Urothelium cell line (cell line): ENCODE results near the gene OR6B1.
A peak's percentile ranks its signal among the peaks of the same experiment; 100 is the strongest.

ENCODE experiments used
- DNase-seq: peaks from one replicate; pipeline ENCODE4 v3.0.0; 2011; ENCODE audit warnings: low spot score, mixed read lengths
- FAIRE-seq: peaks from 2 replicates; lab custom pipeline; 2011; peaks lifted over from hg19 to GRCh38; lab: Jason Lieb, UNC

OR6B1 gene

DNA sequence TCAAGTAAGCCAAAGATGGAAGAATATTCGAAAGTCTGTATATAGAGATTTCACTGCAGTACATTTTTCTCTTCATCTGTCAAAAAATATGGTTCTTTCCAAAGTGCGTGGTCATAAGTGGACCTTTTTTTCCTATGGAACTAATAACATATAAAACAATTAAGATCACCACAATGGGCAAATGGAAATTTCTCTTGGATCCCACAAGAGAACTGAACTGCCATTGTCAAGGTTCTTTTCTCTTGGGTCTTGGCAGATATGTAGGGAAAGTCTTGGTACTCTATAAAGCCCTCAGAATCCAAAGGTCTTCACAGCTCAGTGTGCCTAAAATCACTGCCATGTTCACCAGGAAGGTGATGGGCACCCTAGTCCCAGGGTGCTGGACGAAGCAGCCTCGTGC lies at the start of gene OR6B1:
Gene OR6B1 (plus strand): TSS at position 301 of the 400 bp plus-strand sequence. CDS start 3,677 bp downstream, outside the sequence.
- DNase-seq (no peak), FAIRE-seq (no peak)

GRCh38 chr7:143953421-143953820 lies 46.7 kb upstream of the OR6B1 start:
- no peak for DNase-seq
- FAIRE-seq, result no peak

- FAIRE-seq (no peak), DNase-seq (no peak)
Observed at GRCh38 chr7:143954135-143954534, 46.0 kb upstream of the OR6B1 start.

GRCh38 chr7:143954544-143954943 lies 45.6 kb upstream of the OR6B1 start, which contains the start of gene OR2F1:
TSS of gene OR2F1 (plus strand) at chr7:143954844. CDS start at chr7:143959971, 5,127 bp downstream.
- no peak for DNase-seq
- FAIRE-seq, result no peak

GRCh38 chr7:143958781-143959180 lies 41.3 kb upstream of the OR6B1 start:
- DNase-seq (no peak), FAIRE-seq (no peak)

GRCh38 chr7:143960813-143961610 lies 39.1 kb upstream of the OR6B1 start:
- FAIRE-seq (no peak), DNase-seq (no peak)

- FAIRE-seq (no peak), DNase-seq (no peak)
Observed at GRCh38 chr7:143965280-143965679, 34.8 kb upstream of the OR6B1 start.

GRCh38 chr7:143967398-143967797 lies 32.7 kb upstream of the OR6B1 start:
- DNase-seq (no peak), FAIRE-seq (no peak)

DNA sequence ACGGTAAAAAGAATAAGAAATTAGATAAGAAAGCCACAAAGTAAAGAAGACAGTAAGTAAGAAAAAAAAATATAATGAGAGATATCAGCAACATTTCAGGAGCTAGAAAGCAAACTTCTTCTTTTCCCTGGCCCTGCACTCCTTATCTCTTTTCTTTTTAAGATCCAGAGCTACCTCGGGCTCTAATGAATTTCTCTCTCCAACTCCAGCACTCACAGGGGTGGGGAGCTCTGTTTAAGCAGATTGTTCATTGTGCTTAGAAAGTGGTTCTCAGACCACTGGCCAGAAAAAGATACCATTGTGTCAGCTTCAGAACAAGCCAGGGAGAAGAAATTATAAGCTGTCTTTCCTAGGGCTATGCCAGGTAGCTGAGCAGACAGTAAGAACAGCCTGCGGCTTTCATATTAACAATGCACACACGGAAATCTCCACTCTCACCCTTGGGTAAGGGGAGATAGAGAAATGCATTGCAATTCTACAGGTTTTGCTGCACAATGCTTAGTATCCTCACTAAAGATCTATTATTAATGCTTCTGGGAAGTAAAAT lies 26.2 kb upstream of the OR6B1 start:
- DNase-seq, result no peak
- no peak for FAIRE-seq

GRCh38 chr7:143974459-143974858 lies 25.7 kb upstream of the OR6B1 start:
- FAIRE-seq (no peak), DNase-seq (no peak)

- FAIRE-seq, result no peak
Observed at GRCh38 chr7:143975617-143976016, 24.5 kb upstream of the OR6B1 start.

GRCh38 chr7:143978585-143978984 lies 21.5 kb upstream of the OR6B1 start:
- FAIRE-seq, result no peak
- no peak for DNase-seq

More at GRCh38 chr7:143975617-143976016, 24.5 kb upstream of the OR6B1 start:
- no peak for DNase-seq

DNA sequence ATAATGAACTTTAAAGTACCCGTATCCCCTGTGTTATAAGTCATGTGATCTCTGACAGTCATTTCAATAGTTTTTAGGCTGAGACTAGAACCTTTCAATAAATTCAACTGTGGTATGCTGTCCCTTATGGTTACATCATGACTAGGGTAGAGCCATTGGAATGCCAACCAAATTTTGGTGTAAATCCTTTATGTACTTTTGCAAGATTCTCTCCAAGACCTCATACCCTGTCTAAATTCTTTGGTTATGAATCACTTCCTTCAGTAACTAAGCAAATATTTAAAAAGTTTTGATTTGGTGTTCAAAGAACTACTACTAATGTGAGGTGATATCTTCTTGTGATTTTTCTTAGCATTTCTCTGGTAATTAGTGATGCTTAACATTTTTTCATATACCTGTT lies 20.8 kb upstream of the OR6B1 start:
- DNase-seq (peak; percentile 39), FAIRE-seq (no peak)

DNA sequence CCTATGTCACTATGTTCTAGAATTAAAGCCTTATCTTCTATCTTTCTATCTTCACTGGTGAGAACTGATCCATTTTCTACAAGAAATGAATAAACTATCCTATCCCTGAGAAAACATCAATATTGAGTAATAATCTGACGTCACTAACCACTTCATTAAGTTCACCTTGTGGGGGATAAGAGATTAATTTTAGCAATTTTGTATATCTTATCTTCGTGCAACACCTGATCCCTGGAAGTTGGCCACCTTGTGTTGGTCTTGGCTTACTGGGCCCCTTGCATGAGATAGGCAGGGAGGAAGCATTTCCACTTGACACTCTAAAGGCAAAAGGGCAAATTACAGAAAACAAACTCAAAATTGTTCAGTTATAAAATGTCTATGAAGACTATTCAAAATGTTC lies 20.1 kb upstream of the OR6B1 start:
- no peak for FAIRE-seq
- DNase-seq, result no peak

GRCh38 chr7:143980746-143981510 lies 19.2 kb upstream of the OR6B1 start:
- no peak for FAIRE-seq

GRCh38 chr7:143983960-143984359 lies 16.2 kb upstream of the OR6B1 start:
- DNase-seq (no peak), FAIRE-seq (no peak)

More at GRCh38 chr7:143980746-143981510, 19.2 kb upstream of the OR6B1 start:
- no peak for DNase-seq

DNA sequence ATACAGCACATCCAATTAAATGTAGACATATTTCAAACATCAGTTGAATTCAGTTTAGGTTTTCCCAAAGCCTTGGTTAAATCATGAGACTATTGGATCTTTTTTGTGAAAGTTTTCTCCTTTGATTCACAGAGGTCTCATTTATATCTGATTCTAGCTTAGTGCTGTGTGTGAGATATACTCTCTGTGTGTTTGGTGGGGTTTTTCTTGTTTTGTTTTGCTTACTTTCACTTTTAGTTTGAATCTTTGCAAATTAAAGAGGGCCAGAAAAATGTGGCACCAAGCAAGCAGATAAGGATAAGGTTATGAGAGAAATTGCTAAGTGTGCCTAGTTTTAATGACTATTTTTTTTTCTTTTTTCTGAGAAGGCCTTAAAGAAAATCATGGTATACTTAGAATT lies 12.6 kb upstream of the OR6B1 start:
- no peak for DNase-seq
- no peak for FAIRE-seq

DNA sequence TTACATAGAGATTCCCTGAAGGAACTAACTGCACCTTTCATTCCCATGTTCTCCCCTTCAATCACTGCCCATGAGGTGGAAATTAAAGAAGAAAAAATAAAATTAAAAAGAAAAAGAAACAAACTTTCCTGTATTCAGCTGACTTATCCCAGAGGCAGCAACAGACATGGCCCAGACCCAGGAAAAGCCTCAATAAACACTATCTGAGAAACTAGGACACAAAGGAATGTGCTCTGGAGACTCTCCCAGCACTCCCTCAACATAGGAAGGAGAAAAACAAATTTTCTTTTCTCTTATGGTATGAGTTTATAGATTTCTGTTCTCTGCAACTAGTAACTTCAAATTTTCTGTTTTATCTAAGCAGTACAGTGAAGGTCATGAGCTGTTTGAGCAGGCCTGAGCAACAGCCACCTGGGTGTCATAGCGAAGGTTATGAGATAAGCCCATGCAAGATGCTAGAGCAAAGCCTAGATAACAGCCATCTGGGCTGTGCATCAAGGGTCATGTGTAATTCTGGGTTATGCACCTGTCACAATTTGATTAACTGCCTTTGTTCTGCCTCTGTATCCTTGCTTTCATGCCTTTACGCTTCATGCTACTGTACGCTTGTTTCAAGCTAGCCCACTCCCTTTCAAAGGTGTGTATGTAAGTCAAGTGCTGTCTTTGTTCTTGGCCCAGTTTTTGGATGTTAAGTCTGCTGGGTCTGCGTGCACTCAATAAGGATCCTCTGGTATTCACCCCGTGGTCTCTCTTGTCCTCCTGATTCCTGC lies 11.0 kb upstream of the OR6B1 start:
- no peak for FAIRE-seq
- no peak for DNase-seq

DNA sequence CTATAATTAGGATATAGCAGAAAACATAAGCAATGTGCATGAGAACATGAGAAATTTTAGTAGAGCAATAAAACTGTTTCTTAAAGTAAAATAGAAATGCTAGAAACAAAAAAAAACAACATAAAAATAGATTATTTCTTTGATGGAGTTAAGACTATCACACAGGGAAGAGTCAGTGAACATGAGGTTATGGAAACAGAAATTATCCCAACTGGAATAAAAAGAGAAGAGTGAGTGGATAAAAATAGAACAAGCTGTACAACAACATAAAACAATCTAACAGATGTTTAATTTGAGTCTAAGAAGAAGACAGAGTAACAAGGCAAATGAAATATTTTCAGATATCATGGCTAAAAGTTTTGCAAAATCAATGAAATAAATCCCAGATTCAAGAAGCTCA lies 7.5 kb upstream of the OR6B1 start:
- FAIRE-seq, result no peak

DNA sequence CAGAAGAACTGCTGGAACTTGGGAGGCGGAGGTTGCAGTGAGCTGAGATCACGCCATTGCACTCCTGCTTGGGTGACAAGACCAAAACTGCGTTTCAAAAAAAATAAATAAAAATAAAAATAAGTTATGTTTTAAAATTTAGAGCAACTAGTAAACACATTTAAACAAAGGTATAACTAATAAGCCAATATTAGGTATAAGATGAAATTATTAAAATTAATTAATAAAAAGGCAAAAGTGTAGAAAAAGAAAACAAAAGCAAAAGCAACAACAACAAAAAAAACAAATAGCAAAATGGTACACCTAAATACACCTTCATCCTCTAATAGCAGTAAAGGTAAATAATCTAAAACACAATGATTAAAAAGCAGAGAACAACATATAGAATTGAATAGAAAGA lies 6.2 kb upstream of the OR6B1 start:
- DNase-seq, result no peak
- FAIRE-seq, result no peak

More for the DNA sequence above, 7.5 kb upstream of the OR6B1 start:
- no peak for DNase-seq

- FAIRE-seq, result no peak
- DNase-seq, result no peak
Observed at GRCh38 chr7:144001543-144001942, 1.4 kb downstream of the OR6B1 start.
